Activated CD4-positive, alpha-beta T cell treated with anti-CD3 and anti-CD28 coated beads, Interleukin-2, amount 10 ng/mL, durations not matched to agents 7 days and 5 days (primary cell): ENCODE measurements around the gene RAD51D. TPM values are rescaled to one million over a fixed set of nuclear protein-coding genes. Genes with fewer than 3 reads are reported as not detected.
"Not testable (repeated sequence)": the region's sequence is repeated elsewhere in the genome, so short reads cannot be mapped to it uniquely, and the experiment has no call there.

Source experiments
- CTCF ChIA-PET: fragments of 350-600 bp; sonication (Branson Sonifier 250); formaldehyde crosslinking; loops from one replicate; lab custom pipeline; 2021; ENCODE audit warnings: antibody characterized with exemption; lab: Charles Lee
- POLR2A ChIA-PET: fragments of 350-600 bp; sonication (Branson Sonifier 250); formaldehyde crosslinking; loops from one replicate; lab custom pipeline; 2021; ENCODE audit warnings: antibody characterized with exemption; lab: Charles Lee
- DNase-seq: peaks from one replicate; pipeline ENCODE4 v3.0.0-alpha.2; 2020
- H3K27ac Mint-ChIP-seq: one replicate; pipeline ENCODE4 v1.8.0; 2021; ENCODE audit warnings: mild to moderate bottlenecking, moderate library complexity, mixed read lengths
- H3K27me3 Mint-ChIP-seq: one replicate; pipeline ENCODE4 v1.8.0; 2021; ENCODE audit warnings: mixed read lengths
- H3K36me3 Mint-ChIP-seq: one replicate; pipeline ENCODE4 v1.8.0; 2021; ENCODE audit warnings: low read depth, mixed read lengths
- H3K4me1 Mint-ChIP-seq: one replicate; pipeline ENCODE4 v1.8.0; 2021; ENCODE audit warnings: mixed read lengths
- H3K4me3 Mint-ChIP-seq: one replicate; pipeline ENCODE4 v1.8.0; 2021; ENCODE audit warnings: mild to moderate bottlenecking, moderate library complexity, mixed read lengths
- H3K9me3 Mint-ChIP-seq: one replicate; pipeline ENCODE4 v1.8.0; 2021; ENCODE audit warnings: mixed read lengths
- total RNA-seq, 2 experiments: library from RNA; stranded (reverse); gene quantifications; one replicate each; pipeline ENCODE4 v1.2.3, GENCODE V29; 2021

RAD51D gene
- total RNA-seq, 2 experiments from 2014 or later = 26.7 to 41.6 TPM

DNA sequence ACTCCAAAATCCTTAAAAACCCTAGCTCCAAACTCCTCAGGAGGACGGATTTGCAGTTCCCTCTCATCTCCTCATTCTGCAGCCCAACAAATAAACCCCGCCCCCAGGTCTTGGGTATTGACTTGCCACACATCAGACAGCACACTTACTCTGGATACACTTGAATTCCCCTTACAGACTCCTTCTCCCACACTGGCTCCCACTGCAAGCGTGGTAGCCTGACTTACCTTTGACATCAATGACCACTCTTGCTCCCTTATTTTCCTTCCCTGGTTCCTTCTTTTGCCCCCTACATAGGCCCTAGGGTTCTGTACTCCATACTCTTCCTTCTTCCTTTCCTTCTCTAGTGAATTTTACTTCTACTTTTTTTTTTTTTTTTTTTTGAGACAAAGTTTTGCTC, 63.6 kb downstream of the RAD51D start:
- no peak overlapping the region for H3K4me3 Mint-ChIP-seq
- H3K36me3 Mint-ChIP-seq = peaks cover 54% of the 10 kb centered on the region
- no peak for DNase-seq
- ChIA-PET POLR2A (no interaction called here), CTCF (interaction anchor here (1.0 kb wide), 1 partner anchor 70 kb away, joined by 3 read pairs; no protein-coding TSS in a partner anchor)
- peaks cover 52% of the 10 kb centered on the region for H3K4me1 Mint-ChIP-seq
- H3K9me3 Mint-ChIP-seq = no peaks in the 10 kb centered on the region
- H3K27ac Mint-ChIP-seq = peak overlapping the region; percentile 57
- H3K27me3 Mint-ChIP-seq = no peaks in the 10 kb centered on the region

DNA sequence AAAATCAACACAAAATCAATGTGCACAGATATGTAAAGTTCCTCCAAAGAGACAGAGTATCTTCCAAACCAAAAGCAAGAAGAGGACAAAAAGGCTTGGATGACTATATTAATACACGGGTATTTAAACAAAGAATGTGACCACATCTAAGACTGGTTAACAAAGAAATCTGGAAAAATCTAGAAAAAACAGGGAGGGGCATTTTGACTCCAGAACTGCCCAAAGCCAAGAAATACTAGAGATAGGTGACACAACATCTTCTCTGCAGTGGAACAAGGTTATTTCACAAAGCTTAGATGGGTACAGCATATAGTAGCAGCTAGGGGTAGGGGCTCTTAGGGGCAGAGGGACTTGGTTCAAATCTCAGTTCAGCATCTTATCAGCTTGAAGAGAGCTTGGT, 66.5 kb downstream of the RAD51D start:
- Mint-ChIP-seq H3K27ac (peak overlapping the region; percentile 33), H3K27me3 (no peaks in the 10 kb centered on the region), H3K9me3 (no peaks in the 10 kb centered on the region), H3K4me3 (no peak overlapping the region), H3K4me1 (peaks cover 67% of the 10 kb centered on the region), H3K36me3 (peaks cover 46% of the 10 kb centered on the region)
- POLR2A ChIA-PET = no interaction called here
- CTCF ChIA-PET = interaction anchor here (1.1 to 2.2 kb wide), 5 partner anchors 10 to 44 kb away, joined by 3 to 15 read pairs (median 4); partner anchors contain the start of gene RFFL
- no peak for DNase-seq

DNA sequence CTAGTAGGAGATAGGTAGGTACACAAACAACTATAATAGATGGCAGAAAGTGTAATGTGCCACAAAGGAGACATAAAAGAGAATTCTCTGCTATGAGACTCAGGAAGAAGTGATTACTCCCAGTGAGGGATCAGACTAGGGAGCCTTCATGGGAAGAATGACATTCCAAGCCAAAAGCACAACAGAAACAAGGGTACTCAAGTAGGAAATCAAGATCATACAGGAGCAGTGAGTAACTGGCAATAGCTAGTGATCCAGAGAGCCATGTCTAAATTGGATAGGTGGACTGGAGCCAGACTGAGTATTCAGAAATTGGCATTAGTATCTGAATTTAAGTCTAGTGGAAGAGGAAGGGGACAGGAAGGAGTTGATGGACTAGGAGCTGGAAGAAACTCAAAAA, 66.9 kb downstream of the RAD51D start:
- no peaks in the 10 kb centered on the region for H3K27me3 Mint-ChIP-seq
- H3K4me1 Mint-ChIP-seq = peaks cover 65% of the 10 kb centered on the region
- no peak for DNase-seq
- CTCF ChIA-PET = interaction anchor here (1.1 to 2.2 kb wide), 5 partner anchors 11 to 44 kb away, joined by 3 to 15 read pairs (median 4); partner anchors contain the start of gene RFFL
- H3K27ac Mint-ChIP-seq = peak overlapping the region; percentile 93
- peaks cover 44% of the 10 kb centered on the region for H3K36me3 Mint-ChIP-seq
- POLR2A ChIA-PET = no interaction called here
- no peaks in the 10 kb centered on the region for H3K9me3 Mint-ChIP-seq
- H3K4me3 Mint-ChIP-seq = no peak overlapping the region

DNA sequence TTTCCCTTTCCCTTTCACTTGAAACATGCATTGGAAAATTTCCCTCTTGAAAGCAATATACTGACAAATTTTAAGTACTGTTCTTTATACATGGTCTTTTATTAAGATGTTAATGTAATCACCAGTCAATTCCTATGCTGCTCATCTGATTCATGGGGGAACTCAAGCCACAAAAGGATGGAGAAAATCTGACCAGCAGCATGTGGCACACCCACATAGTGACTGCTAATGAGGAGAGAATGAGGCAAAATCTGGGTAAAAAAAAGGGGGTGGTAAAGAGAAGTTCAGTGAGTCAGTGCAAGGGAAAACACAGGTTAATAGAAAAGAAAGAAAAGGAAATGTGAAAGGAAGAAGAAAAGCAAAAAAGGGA, 67.4 kb downstream of the RAD51D start:
- Mint-ChIP-seq H3K27ac (peak overlapping the region; percentile 93), H3K36me3 (peaks cover 39% of the 10 kb centered on the region), H3K4me3 (peak overlapping the region; percentile 60), H3K4me1 (peaks cover 61% of the 10 kb centered on the region), H3K9me3 (no peaks in the 10 kb centered on the region), H3K27me3 (no peaks in the 10 kb centered on the region)
- POLR2A ChIA-PET = interaction anchor here (1.5 kb wide), 1 partner anchor 11 kb away, joined by 7 read pairs; the partner anchor contains the start of gene RFFL
- CTCF ChIA-PET = interaction anchor here (1.2 to 2.2 kb wide), 3 partner anchors 8 to 29 kb away, joined by 4 to 15 read pairs (median 10); partner anchors contain the start of gene RFFL
- no peak for DNase-seq

DNA sequence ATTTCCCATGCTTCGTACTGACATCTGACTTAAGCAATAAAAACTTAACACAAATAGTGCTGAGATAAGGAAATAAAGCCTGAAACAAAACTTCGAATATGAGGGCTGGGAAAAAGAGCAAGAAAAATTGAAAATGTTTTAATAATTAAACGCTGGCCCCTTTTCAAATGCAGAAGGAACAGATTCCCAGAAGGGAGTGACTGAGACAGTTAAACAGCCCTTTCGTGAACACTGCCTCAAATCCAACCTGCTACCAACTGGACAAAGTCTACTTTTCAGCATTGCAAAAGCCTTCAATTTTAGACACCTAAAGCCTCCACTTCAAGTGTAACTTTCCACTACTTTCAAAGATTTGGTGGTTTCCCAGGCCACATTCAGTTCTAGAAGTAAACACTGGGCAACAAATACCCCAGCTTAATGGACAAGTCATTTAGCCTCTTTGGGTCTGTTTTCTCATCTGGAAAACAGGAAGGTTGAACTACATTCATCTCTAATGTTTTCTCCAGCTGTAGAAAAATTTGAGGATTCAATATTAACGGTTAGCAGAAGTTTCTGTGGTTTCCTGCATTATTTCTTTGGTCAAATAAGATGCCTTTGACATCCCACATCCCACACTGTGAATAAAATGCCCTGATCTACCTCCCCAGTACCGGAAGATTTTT, 68.0 kb downstream of the RAD51D start:
- ChIA-PET CTCF (interaction anchor here (1.2 to 1.8 kb wide), 2 partner anchors 9 to 28 kb away, joined by 4 to 10 read pairs; no protein-coding TSS in a partner anchor), POLR2A (interaction anchor here (0.8 to 1.5 kb wide), 2 partner anchors 11 to 29 kb away, joined by 3 to 7 read pairs; partner anchors contain the start of gene RFFL)
- Mint-ChIP-seq H3K4me3 (peak overlapping the region; percentile 60), H3K27me3 (no peaks in the 10 kb centered on the region), H3K36me3 (peaks cover 42% of the 10 kb centered on the region), H3K9me3 (no peaks in the 10 kb centered on the region), H3K4me1 (peaks cover 66% of the 10 kb centered on the region), H3K27ac (peak overlapping the region; percentile 93)
- DNase-seq = no peak

DNA sequence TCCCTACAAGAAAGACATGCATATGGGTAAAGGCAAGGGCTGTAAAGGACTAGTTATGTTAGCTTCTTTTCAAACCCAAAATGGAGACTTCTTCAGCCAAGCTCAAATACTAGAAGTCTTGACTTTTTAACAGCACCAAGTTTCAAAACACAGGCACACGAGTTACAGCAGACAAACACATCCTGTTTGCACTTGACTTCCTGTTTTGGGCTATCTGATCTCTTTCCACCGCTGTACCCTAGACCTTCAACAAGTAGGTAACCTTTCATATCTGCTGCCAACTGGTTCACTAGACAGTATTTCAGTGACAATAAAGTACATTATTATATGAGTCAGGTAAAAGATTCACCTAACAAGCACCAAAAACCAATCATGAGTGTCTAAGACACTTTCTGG, 68.5 kb downstream of the RAD51D start:
- POLR2A ChIA-PET = interaction anchor here (0.6 to 1.5 kb wide), 3 partner anchors 12 to 35 kb away, joined by 3 to 7 read pairs (median 4); partner anchors contain the start of gene RFFL
- Mint-ChIP-seq H3K27me3 (no peaks in the 10 kb centered on the region), H3K4me1 (peaks cover 69% of the 10 kb centered on the region), H3K4me3 (peak overlapping the region; percentile 60), H3K9me3 (no peaks in the 10 kb centered on the region), H3K36me3 (peaks cover 40% of the 10 kb centered on the region), H3K27ac (peak overlapping the region; percentile 93)
- CTCF ChIA-PET = interaction anchor here (0.7 to 1.8 kb wide), 5 partner anchors 9 to 31 kb away, joined by 3 to 10 read pairs (median 4); partner anchors contain the start of gene RFFL
- peak; percentile 68 for DNase-seq

DNA sequence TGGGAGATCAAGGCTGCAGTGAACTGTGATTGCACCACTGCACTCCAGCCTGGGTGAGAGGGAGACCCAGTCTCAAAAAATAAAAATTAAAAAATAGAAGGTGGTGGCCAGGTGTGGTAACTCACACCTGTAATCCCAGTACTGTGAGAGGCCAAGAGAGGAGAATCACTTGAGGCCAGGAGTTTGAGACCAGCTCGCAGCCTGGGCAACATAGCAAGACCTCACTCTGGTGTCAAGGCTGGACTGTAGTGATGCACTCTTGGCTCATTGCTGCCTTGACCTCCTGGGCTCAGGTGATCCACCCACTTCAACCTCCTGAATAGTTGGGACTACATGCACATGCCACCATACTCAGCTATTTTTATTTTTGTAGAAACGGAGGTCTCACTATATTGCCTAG, 69.5 kb downstream of the RAD51D start:
- H3K27me3 Mint-ChIP-seq = no peaks in the 10 kb centered on the region
- no peak for DNase-seq
- H3K27ac Mint-ChIP-seq = peak overlapping the region; percentile 73
- H3K4me3 Mint-ChIP-seq = no peak overlapping the region
- ChIA-PET CTCF (interaction anchor here (0.9 to 1.6 kb wide), 5 partner anchors 11 to 37 kb away, joined by 3 to 4 read pairs (median 4); partner anchors contain the start of gene RFFL), POLR2A (no interaction called here)
- peaks cover 74% of the 10 kb centered on the region for H3K4me1 Mint-ChIP-seq
- H3K36me3 Mint-ChIP-seq = peaks cover 35% of the 10 kb centered on the region
- H3K9me3 Mint-ChIP-seq = no peaks in the 10 kb centered on the region

DNA sequence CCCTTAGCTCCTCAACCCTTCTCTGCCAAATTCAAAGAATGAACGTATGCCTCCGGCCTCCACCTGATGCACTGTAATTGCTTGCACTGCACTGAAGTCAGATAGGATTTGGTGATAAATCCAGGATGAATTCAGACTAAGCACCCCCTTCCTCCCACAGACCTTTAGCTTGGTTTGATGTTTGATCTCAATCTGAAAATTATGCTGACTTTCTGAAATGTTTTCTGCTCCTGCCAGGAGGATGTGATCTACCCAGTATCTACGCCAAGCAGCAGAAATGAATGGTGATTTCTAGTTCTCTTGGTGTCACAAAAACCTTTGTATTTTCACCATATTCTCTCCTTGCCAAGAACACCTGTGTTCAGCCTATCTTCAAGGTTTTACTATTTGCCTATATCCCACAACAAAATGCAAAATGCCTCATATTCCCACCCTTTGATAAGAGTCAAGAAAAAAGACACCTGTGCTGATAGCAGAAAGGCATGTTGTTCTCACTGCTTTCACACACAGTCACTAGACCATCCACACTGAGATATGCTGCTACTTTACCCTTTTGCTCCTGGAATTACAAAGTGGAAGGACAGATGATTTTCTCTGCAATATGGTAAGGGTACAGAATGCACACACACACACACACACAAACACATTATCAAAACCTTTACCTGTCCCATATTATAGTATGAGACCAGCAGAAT, 70.8 kb downstream of the RAD51D start:
- Mint-ChIP-seq H3K27me3 (no peaks in the 10 kb centered on the region), H3K4me1 (peaks cover 77% of the 10 kb centered on the region), H3K4me3 (peak overlapping the region; percentile 5), H3K9me3 (no peaks in the 10 kb centered on the region), H3K36me3 (peaks cover 28% of the 10 kb centered on the region), H3K27ac (peak overlapping the region; percentile 72)
- DNase-seq = no peak
- POLR2A ChIA-PET = no interaction called here
- CTCF ChIA-PET = interaction anchor here (0.9 to 1.6 kb wide), 5 partner anchors 12 to 760 kb away, joined by 3 to 4 read pairs (median 3); no protein-coding TSS in a partner anchor

DNA sequence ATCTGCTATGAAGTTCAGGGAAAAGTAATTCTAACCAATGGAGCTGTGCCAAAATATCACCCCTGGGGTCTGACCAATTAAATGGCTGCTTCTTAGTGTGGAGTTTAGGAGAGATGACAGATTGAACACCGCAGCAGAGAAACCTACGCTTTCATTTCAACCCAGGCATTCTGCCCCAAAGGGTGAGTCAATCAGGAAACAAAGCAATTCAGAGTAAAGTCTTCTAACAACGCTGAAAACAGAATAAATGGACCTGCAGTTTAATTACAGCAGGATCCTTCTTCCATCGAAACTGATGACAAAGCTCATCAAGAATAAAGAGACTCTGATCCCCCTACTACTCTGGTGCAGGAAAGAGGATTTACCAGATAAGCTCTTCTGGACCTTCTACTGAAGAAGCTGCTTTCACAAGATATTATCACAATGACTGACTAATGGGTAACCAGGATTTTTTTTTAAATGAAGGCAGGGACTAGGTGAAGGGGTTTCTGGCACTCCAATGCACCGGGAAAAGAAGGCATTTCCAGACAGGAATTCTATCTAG, 72.8 kb downstream of the RAD51D start:
- peaks cover 23% of the 10 kb centered on the region for H3K36me3 Mint-ChIP-seq
- POLR2A ChIA-PET = interaction anchor here (0.6 to 1.3 kb wide), 2 partner anchors 17 to 651 kb away, joined by 5 to 8 read pairs; partner anchors contain the start of gene RFFL
- peak overlapping the region; percentile 94 for H3K27ac Mint-ChIP-seq
- no peaks in the 10 kb centered on the region for H3K27me3 Mint-ChIP-seq
- peaks cover 62% of the 10 kb centered on the region for H3K4me1 Mint-ChIP-seq
- H3K4me3 Mint-ChIP-seq = peak overlapping the region; percentile 75
- DNase-seq = peak; percentile 77
- H3K9me3 Mint-ChIP-seq = no peaks in the 10 kb centered on the region
- CTCF ChIA-PET = interaction anchor here (0.7 to 2.1 kb wide), 5 partner anchors 17 to 43 kb away, joined by 3 to 8 read pairs (median 3); partner anchors contain the start of gene RFFL

DNA sequence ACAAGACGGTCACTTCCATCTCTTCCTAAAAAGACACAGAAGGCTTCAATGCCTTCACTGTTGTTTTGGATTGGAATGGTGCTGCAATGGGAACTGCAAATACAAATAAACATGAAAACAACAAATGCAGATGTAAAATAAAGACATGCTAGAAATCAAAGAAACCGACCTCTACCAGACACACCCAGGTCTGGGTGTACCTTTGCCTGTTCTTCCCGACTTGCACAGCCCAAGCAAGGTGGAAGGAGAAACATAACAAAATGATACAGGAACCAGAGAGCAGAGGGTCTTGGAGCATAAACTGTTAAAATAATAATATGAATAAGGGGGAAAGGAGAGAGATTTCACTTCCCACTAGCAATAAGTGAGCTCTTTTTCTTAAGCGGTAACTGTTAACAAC, 73.4 kb downstream of the RAD51D start:
- Mint-ChIP-seq H3K27ac (peak overlapping the region; percentile 94), H3K9me3 (no peaks in the 10 kb centered on the region), H3K4me3 (peak overlapping the region; percentile 75), H3K4me1 (peaks cover 57% of the 10 kb centered on the region), H3K36me3 (peaks cover 23% of the 10 kb centered on the region), H3K27me3 (no peaks in the 10 kb centered on the region)
- ChIA-PET CTCF (interaction anchor here (0.7 to 2.1 kb wide), 4 partner anchors 18 to 44 kb away, joined by 3 to 8 read pairs (median 4); partner anchors contain the start of gene RFFL), POLR2A (interaction anchor here (0.6 to 1.3 kb wide), 2 partner anchors 17 to 652 kb away, joined by 5 to 8 read pairs; partner anchors contain the start of gene RFFL)
- no peak for DNase-seq

DNA sequence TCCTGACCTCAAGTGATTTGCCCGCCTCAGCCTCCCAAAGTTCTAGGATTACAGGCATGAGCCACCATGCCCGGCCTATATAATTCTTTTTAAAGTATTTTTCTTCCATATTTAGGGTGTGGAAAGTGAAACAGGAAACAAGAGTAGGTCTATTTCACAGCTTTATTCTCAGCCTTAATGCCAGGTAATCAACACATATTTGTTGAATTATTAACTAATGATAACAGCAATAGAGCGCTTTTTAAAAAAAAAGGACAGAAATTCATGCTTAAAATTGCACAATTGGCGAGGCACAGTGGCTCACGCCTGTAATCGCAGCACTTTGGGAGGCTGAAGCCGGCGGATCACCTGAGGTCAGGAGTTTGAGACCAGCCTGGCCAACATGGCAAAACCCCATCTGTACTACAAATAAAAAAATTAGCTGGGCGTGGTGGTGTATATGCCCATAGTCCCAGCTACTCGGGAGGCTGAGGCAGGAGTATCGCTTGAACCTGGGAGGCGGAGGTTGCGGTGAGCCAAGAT, 74.1 kb downstream of the RAD51D start:
- H3K4me1 Mint-ChIP-seq = peaks cover 53% of the 10 kb centered on the region
- CTCF ChIA-PET = interaction anchor here (0.7 to 2.1 kb wide), 2 partner anchors 44 to 63 kb away, joined by 3 to 8 read pairs; no protein-coding TSS in a partner anchor

DNA sequence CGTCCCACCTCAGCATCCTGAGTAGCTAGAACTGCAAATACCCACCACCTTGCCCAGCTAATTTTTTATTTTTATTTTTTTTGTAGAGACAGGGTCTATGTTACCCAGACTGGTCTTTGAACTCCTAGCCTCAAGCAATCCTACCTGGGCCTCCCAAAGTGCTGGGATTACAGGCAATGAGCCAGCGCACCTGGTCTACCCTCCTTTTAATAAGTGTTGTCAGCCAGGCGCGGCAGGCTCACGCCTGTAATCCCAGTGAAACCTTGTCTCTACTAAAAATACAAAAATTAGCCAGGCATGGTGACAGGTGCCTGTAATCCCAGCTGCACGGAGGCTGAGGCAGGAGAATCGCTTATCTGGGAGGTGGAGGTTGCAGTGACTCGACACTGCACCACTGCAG, 75.5 kb downstream of the RAD51D start:
- CTCF ChIA-PET = interaction anchor here (1.1 kb wide), 1 partner anchor 52 kb away, joined by 3 read pairs; no protein-coding TSS in a partner anchor
- H3K4me1 Mint-ChIP-seq = peaks cover 46% of the 10 kb centered on the region
- no peak for DNase-seq
- no peak overlapping the region for H3K27ac Mint-ChIP-seq
- no peak overlapping the region for H3K4me3 Mint-ChIP-seq
- POLR2A ChIA-PET = no interaction called here
- H3K9me3 Mint-ChIP-seq = no peaks in the 10 kb centered on the region
- peaks cover 24% of the 10 kb centered on the region for H3K36me3 Mint-ChIP-seq
- no peaks in the 10 kb centered on the region for H3K27me3 Mint-ChIP-seq

More for the DNA sequence above, 74.1 kb downstream of the RAD51D start:
- H3K27me3 Mint-ChIP-seq, POLR2A ChIA-PET, H3K9me3 Mint-ChIP-seq, DNase-seq: not testable (repeated sequence)
- peak overlapping the region; percentile 75 for H3K4me3 Mint-ChIP-seq
- peaks cover 28% of the 10 kb centered on the region for H3K36me3 Mint-ChIP-seq
- peak overlapping the region; percentile 94 for H3K27ac Mint-ChIP-seq
